HG02571 (cell line): ENCODE measurements around the gene MSL1.

Source experiments
- ATAC-seq: cut with Tn5 transposase; IDR thresholded peaks from one replicate; pipeline ENCODE4 v1.9.1; 2021; ENCODE audit warnings: mild to moderate bottlenecking, moderate library complexity; ENCODE audit not compliant: unreplicated experiment

The MSL1 gene

DNA sequence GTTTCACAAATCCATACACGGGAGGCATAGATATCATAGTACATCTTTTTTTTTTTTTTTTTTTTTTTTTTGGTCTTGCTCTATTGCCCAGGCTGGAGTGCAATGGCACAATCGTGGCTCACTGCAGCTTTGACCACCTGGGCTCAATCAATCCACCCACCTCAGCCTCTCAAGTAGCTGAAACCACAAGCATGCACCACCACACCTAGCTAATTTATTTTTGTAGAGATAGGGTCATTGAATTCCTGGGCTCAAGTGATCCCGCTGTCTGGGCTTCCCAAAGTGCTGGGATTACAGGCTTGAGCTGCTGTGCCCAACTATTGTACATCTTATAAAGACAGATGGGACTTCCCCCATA, 52.0 kb downstream of the MSL1 start:
- ATAC-seq: no peak

DNA sequence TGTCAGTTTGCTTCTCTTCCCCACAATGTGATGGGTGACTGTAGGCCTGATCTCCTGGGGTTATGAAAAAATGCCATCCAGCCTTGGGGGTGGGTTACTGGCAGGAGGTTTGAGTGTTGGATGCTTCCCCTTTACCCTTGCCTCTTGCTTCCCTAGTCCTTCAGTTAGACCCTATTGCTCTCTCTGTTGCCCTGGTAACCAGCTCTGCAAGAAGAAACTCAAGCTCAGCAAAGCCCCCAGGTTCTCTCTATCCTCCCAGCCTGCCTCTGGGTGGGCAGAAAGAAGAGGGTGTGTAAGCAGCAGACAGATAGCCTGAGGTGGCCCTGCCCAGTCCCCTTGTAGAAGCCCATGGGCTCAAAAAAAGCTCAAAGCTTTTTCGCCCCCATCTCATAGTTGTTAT, 52.7 kb downstream of the MSL1 start:
- no peak for ATAC-seq

DNA sequence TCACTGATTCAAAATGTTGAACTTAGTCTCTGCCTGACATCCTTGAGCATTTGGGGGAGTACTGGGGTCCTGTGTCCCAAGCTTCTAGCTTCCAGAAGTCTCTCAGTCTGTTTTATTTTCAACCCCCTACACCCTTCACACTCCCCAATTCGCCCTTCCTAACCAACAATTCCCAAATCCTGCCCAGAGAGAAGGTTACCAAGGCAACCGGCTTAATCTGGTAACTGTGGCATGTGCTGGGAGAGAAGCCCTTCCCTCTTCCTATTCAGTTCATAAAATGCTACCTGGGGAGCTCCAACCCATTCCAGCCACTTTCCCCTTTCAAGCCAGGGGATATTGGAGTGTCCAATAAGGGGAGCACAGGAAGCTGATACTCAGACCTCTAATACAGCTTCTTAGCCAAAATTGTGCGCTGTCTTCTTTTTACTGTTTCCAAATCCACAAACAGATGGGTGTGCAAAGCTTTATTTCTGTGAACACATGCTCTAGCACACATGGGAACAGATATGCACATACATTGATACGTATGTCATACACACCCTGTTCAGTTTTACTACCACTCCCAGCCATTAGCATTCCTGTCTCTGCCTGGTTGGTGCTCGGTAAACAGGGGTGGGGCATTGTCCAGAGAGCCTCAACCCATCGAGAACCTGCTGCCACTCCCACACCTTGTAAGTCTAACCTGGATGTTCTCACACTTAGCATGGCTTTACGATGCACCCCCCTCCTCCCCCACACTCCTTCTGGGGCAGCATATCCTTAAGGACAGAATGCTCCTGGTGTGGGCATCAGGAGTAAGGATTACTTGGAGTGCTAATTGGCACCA, 54.4 kb downstream of the MSL1 start:
- no peak for ATAC-seq

DNA sequence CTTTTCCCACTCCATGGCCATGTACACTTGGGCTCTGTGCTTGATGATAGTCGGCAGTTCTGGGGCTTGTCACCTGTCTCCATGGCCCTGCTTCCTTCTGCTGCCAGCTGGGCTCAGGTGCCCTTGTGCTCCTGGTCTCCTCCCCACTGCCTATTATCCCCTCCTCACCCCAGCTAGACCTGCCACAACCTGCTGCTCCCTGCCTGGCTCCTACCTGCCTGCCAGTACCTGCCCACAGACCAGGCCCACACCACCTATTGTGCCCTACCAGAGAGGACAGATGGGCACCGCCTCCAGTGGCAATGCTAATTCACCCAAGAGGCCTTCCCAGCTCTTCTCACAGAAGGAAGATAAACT, 55.0 kb downstream of the MSL1 start:
- ATAC-seq: no peak

DNA sequence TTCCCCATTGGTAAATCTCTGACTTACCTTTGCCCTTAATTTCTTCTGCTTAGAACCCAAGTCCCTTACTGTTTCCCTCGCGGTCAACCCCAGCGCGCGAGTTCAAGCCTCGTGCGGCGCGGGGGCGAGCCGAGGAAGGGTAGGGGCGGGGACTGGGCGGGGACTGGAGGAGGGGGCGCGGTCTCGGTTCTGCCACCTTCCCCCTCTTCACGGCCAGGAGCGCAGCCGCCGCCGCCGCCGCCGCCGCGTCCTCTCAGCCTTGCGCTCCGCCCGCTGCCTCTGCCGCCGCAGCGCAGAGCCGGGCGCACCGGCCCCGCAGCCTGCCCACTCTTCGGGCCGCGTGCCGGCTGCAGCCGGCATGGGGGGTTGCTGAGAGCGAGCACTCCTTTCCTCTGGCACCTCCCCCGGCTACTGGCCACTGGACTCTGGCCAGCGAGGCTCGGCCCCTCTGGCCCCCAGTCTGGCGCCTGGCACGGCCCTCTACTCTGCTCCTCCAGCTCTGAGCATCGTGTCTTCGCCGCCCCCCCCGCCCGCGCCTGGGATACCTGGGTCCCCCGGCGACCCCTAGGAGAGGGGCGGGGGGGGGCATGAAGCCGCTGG, 55.6 kb downstream of the MSL1 start, which contains the start of gene RAPGEFL1:
Gene RAPGEFL1, plus strand, starts transcription at position 196 of the 600 bp plus-strand sequence. Its CDS starts 392 bp downstream, at position 588.
- ATAC-seq: peak; percentile 75

DNA sequence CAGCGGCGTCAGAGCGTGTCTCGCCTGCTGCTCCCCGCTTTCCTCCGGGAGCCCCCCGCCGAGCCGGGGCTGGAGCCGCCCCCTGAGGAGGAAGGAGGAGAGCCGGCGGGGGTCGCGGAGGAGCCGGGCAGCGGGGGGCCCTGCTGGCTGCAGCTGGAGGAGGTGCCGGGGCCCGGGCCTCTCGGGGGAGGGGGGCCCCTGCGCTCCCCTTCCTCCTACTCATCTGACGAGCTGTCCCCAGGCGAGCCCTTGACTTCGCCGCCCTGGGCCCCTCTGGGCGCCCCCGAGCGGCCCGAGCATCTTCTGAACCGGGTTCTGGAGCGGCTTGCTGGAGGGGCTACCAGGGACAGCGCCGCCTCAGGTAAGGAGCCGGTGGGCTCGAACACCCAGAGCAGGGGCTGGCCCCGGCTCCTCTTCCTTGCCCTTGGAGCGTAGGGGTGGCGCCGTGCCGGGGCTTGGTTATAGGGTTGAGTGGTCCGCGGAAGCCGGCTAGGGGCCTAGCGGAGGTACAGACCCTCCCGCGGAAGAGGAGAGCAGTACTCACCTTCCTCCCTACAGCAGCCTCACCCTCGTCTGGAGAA, 56.3 kb downstream of the MSL1 start:
- no peak for ATAC-seq

DNA sequence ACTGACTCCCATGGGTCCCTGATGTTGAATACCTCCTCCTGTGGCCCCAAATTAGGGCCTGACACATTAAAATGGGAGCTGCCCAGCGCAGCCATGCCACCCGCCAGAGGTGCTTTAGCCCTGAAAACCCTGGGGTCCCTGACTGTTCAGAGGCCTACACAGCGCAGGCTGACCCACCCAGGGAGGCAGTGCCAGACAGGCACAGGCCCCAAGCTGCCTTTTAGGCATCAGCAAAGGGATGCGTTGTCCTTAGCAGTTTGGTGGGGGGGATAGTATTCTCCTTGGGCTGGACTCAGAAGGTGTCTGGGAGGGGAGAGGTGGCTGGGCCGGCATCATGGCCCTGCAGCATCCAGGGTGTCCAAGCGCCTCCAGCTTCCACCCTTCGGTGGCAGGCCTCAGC, 56.9 kb downstream of the MSL1 start:
- ATAC-seq: no peak

DNA sequence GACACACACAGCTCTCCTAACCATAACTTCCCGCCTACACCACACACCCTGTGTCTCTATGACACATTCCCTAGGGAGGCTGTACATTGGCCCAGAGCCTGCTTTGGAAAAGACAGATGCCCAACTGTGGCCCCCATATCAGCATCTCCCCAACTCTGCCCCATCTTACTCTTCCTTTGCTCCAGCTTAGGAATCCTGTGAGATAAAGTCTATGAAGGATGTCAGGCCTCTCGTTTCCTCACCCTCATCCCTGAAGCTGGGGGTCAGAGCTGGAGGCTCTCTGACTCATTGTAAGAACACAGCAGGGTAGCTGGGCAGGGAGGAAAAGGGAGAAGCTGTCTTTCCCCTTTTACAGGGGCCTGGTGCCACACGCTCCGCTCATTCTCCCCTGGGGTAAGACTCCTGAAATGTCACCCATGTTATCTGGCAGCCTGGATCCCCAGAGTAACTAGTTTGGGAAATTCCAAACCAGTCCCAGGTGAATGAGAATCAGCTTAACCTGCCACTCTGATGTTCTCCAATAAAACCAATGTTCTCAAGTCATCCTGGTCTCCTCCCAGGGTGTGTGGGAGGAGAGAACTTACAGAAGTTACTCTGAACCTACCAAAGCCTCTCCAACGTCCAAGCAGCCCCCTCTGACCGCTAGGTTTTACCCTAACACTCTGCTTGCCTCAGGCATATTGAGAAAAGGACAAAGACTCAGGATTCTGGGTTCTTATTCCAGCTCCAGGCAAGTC, 58.3 kb downstream of the MSL1 start:
- no peak for ATAC-seq

DNA sequence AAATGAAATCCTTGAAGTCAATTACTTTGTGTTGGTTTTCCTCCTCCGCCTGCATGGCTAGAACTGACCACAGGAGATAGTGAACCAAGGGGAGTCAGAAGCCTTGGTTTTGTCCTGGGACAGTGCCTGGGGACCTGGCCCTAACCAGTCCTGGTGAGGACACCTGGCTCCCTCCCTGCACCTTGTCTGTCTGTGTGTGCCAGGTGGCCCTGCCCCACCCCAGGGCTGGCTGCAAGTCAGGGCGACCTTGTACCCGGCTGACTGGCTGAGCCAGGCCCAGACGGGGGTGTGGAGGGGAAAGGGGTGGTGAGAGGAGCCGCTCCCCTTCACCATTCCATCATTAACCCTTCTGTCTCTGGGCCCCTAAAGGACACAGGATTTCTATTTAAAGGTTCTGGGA, 58.9 kb downstream of the MSL1 start:
- no peak for ATAC-seq

DNA sequence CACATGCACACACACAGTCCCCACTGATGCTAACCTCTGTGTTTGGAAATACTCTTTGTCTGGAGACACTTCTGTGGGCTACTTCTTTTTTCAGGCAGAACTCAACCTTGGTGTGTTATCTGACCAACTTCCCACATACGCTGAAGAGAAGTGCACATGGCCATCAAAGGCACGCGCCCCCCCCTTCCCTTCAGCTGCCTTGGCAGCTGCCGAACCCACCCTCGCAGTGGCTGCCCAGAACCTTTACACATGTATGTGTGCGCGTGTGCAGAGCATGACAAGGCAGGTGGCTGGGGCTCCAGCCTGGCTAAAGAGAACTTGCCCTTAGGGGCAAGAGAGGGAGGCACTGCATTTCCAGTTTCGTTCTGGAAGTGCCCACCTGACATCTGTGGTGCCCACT, 59.4 kb downstream of the MSL1 start:
- ATAC-seq: no peak

DNA sequence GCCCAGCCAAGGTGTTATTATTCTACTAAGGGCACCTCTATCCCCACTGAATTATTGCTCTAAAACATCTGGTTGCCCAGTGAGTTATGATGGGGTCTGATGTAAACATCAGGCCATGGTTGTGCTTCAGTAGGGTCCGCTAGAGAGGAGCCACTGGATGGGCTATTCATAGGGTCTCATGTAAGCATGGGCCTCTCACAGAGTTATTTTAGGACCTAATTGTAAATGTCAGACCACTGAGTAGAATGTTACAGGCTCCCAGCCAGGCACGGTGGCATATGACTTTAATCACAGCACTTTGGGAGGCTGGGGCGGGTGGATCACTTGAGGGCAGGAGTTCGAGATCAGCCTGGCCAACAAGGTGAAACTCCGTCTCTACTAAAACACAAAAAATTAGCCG, 60.8 kb downstream of the MSL1 start:
- ATAC-seq: no peak
